ENCODE data around the gene CRELD2.
A peak's percentile ranks its signal among the peaks of the same experiment; 100 is the strongest.

The CRELD2 gene, protein sequence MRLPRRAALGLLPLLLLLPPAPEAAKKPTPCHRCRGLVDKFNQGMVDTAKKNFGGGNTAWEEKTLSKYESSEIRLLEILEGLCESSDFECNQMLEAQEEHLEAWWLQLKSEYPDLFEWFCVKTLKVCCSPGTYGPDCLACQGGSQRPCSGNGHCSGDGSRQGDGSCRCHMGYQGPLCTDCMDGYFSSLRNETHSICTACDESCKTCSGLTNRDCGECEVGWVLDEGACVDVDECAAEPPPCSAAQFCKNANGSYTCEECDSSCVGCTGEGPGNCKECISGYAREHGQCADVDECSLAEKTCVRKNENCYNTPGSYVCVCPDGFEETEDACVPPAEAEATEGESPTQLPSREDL

DNA sequence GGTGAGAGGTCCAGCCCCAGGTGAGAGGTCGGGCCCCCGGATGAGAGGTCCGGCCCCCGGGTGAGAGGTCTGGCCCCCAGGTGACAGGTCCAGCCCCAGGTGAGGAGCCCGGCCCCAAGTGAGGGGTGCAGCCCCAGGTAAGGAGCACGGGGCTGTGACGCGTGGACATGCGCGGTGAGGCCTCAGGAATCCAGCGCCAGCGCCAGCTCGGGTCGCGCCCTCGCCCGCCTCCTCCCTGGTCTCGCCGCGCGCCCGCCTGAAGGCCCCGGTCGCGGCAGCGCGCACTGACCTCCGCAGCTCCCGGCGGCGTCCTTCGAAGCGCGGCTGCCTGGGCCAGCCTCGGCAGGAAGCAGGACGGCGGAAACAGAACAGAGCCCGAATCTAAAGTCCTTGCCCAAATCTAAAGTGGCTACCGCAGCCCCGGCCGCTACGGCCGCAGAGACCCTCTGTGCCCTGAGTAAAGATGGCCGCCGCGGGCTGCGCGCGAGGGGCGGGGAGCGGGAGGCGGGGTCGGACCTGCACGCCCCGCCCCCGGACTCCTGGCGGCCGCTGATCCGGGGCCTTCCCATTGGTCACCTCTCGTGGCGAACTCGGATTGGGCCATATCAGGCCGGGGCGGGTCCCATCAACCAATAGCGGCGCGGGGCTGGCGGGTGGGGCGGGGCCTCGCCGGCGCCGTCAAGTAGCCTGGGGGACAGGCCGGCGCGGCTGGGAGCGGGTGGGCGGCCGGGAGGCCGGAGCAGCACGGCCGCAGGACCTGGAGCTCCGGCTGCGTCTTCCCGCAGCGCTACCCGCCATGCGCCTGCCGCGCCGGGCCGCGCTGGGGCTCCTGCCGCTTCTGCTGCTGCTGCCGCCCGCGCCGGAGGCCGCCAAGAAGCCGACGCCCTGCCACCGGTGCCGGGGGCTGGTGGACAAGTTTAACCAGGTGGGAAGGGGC lies at the start of gene CRELD2, which contains the start of gene ALG12:
Gene CRELD2, plus strand, starts transcription at position 661 of the 937 bp plus-strand sequence. Its CDS starts 136 bp downstream, at position 797.
Gene ALG12, minus strand, starts transcription at position 465 of the 937 bp plus-strand sequence. CDS start 4,673 bp downstream, outside the sequence.
- H3K36me3 ChIP-seq (ENCODE audit: control insufficient read depth, insufficient read depth, low read length): peaks cover 9% of the 10 kb centered on the region

DNA sequence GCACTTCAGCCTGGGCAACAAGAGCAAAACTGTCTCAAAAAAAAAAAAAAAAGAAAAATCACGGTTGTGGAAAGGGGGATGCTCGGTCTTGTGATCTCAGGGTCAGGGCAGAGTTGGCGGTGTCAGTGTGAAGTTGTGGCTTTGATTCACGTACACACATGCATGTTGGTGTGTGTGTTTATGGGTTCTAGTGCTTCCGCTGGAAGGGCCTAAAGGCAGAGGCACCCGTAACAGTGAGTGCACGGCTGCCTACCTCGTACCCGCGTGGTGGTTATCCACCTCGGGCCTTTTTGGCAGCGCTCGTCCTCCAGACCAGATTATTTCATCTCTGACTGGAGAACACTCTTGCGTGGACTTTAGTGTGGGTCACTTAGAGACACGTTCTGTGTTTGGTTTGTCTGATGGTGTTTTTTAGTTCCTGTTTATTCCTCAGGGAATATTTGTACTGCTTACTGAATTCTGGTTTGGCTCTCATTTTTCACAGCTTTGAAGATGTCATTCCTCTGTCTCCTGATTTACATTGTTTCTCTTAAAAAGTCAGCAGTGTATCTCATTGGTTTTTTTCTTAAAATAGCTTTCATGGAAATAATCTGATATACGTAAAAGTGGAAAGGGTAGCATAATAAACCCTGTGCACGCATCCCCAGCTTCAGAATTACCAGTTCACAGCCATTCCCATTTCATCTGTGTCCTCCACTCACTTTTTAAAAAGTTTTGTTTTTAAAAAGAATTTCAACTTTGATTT lies 49.2 kb upstream of the CRELD2 start:
- peaks cover 2% of the 10 kb centered on the region for H3K36me3 ChIP-seq (ENCODE audit: control insufficient read depth, insufficient read depth, low read length)
- peaks cover 4% of the 10 kb centered on the region for H3K9me3 ChIP-seq (ENCODE audit: control insufficient read depth, insufficient read depth, low read length)
- H3K4me3 ChIP-seq (ENCODE audit: low read depth, low read length): no peak overlapping the region
- no peak overlapping the region for H3K9ac ChIP-seq (ENCODE audit: low read depth, low read length)
- no peaks in the 10 kb centered on the region for H3K27me3 ChIP-seq (ENCODE audit: control insufficient read depth, insufficient read depth, low read length)
- H3K4me1 ChIP-seq (ENCODE audit: control insufficient read depth, insufficient read depth, low read length): no peaks in the 10 kb centered on the region

More for the DNA sequence above, at the start of gene CRELD2, which contains the start of gene ALG12:
- peak within 1 kb of the TSS; percentile 90 for H3K9ac ChIP-seq (ENCODE audit: low read depth, low read length)
- H3K4me3 ChIP-seq (ENCODE audit: low read depth, low read length): peak within 1 kb of the TSS; percentile 71
- no peaks in the 10 kb centered on the region for H3K4me1 ChIP-seq (ENCODE audit: control insufficient read depth, insufficient read depth, low read length)
- no peaks in the 10 kb centered on the region for H3K27me3 ChIP-seq (ENCODE audit: control insufficient read depth, insufficient read depth, low read length)
- no peaks in the 10 kb centered on the region for H3K9me3 ChIP-seq (ENCODE audit: control insufficient read depth, insufficient read depth, low read length)

GRCh38 chr22:49869845-49870712 lies 48.4 kb upstream of the CRELD2 start:
- H3K9me3 ChIP-seq (ENCODE audit: control insufficient read depth, insufficient read depth, low read length): peaks cover 4% of the 10 kb centered on the region
- peaks cover 2% of the 10 kb centered on the region for H3K36me3 ChIP-seq (ENCODE audit: control insufficient read depth, insufficient read depth, low read length)
- H3K4me3 ChIP-seq (ENCODE audit: low read depth, low read length): no peak overlapping the region
- H3K4me1 ChIP-seq (ENCODE audit: control insufficient read depth, insufficient read depth, low read length): no peaks in the 10 kb centered on the region
- no peaks in the 10 kb centered on the region for H3K27me3 ChIP-seq (ENCODE audit: control insufficient read depth, insufficient read depth, low read length)
- no peak overlapping the region for H3K9ac ChIP-seq (ENCODE audit: low read depth, low read length)

DNA sequence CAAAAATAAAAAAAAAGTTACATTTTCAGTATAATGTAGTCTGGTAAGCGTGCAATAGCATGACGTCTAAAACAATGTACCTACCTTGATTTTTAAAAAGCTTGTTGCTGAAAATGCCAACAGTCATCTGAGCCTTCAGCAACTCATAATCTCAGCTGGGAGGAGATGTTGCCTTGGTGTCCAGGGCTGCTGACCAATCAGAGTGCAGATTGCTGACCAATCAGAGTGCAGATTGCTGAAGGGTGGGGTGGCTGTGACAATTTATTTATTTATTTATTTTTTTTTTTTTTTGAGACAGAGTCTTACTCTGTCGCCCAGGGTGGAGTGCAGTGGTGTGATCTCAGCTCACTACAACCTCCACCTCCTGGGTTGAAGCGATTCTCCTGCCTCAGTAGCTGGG lies 47.0 kb upstream of the CRELD2 start:
- Histone ChIP-seq H3K36me3 (ENCODE audit: control insufficient read depth, insufficient read depth, low read length) (peaks cover 2% of the 10 kb centered on the region), H3K4me1 (ENCODE audit: control insufficient read depth, insufficient read depth, low read length) (no peaks in the 10 kb centered on the region), H3K27me3 (ENCODE audit: control insufficient read depth, insufficient read depth, low read length) (no peaks in the 10 kb centered on the region), H3K4me3 (ENCODE audit: low read depth, low read length) (no peak overlapping the region), H3K9me3 (ENCODE audit: control insufficient read depth, insufficient read depth, low read length) (peaks cover 4% of the 10 kb centered on the region), H3K9ac (ENCODE audit: low read depth, low read length) (no peak overlapping the region)

GRCh38 chr22:49872347-49872746 lies 46.1 kb upstream of the CRELD2 start:
- Histone ChIP-seq H3K9ac (ENCODE audit: low read depth, low read length) (no peak overlapping the region), H3K27me3 (ENCODE audit: control insufficient read depth, insufficient read depth, low read length) (no peaks in the 10 kb centered on the region), H3K4me1 (ENCODE audit: control insufficient read depth, insufficient read depth, low read length) (no peaks in the 10 kb centered on the region), H3K9me3 (ENCODE audit: control insufficient read depth, insufficient read depth, low read length) (peaks cover 4% of the 10 kb centered on the region), H3K36me3 (ENCODE audit: control insufficient read depth, insufficient read depth, low read length) (peaks cover 2% of the 10 kb centered on the region), H3K4me3 (ENCODE audit: low read depth, low read length) (no peak overlapping the region)

DNA sequence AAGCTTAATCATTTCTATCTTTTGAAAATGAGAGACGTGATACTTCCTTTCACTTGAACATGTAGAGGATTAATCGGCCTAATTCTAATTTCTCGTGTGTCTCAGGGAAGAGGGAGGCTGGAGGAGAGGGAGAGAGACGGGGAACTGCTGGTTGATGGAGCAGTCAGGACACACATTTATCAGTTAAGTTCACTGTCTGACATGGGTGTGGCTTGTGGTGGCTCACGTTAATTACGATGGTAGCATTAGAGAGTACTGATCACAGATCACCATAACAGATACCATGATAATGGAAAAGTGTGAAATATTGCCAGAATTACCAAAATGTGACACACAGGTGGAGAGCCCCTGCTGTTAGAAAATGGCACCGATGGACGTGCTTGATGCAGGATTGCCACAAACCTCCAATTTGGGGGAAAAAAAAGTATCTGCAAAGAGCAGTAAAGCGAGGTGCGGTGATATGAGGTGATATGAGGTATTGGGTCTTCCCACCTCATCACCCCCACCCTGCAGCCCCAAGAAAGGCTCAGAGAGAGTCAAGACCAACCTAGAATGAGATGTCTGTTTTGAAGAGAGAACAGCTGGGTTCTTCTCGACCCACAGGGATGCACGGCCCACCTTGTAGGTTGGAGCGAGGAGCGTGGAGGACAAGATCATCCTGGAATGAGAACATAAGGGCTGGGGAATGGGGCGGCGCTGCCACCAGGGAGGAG lies 45.0 kb upstream of the CRELD2 start:
- Histone ChIP-seq H3K27me3 (ENCODE audit: control insufficient read depth, insufficient read depth, low read length) (no peaks in the 10 kb centered on the region), H3K4me3 (ENCODE audit: low read depth, low read length) (no peak overlapping the region), H3K9me3 (ENCODE audit: control insufficient read depth, insufficient read depth, low read length) (peaks cover 4% of the 10 kb centered on the region), H3K4me1 (ENCODE audit: control insufficient read depth, insufficient read depth, low read length) (no peaks in the 10 kb centered on the region), H3K36me3 (ENCODE audit: control insufficient read depth, insufficient read depth, low read length) (no peaks in the 10 kb centered on the region), H3K9ac (ENCODE audit: low read depth, low read length) (no peak overlapping the region)

- H3K36me3 ChIP-seq (ENCODE audit: control insufficient read depth, insufficient read depth, low read length): no peaks in the 10 kb centered on the region
- no peaks in the 10 kb centered on the region for H3K9me3 ChIP-seq (ENCODE audit: control insufficient read depth, insufficient read depth, low read length)
- no peaks in the 10 kb centered on the region for H3K4me1 ChIP-seq (ENCODE audit: control insufficient read depth, insufficient read depth, low read length)
- no peak overlapping the region for H3K4me3 ChIP-seq (ENCODE audit: low read depth, low read length)
- no peak overlapping the region for H3K9ac ChIP-seq (ENCODE audit: low read depth, low read length)
- H3K27me3 ChIP-seq (ENCODE audit: control insufficient read depth, insufficient read depth, low read length): no peaks in the 10 kb centered on the region
Observed at GRCh38 chr22:49877642-49878041, 40.8 kb upstream of the CRELD2 start.

- H3K9me3 ChIP-seq (ENCODE audit: control insufficient read depth, insufficient read depth, low read length): no peaks in the 10 kb centered on the region
- H3K4me1 ChIP-seq (ENCODE audit: control insufficient read depth, insufficient read depth, low read length): no peaks in the 10 kb centered on the region
- no peak overlapping the region for H3K4me3 ChIP-seq (ENCODE audit: low read depth, low read length)
- H3K36me3 ChIP-seq (ENCODE audit: control insufficient read depth, insufficient read depth, low read length): no peaks in the 10 kb centered on the region
- H3K9ac ChIP-seq (ENCODE audit: low read depth, low read length): no peak overlapping the region
- H3K27me3 ChIP-seq (ENCODE audit: control insufficient read depth, insufficient read depth, low read length): no peaks in the 10 kb centered on the region
Observed at GRCh38 chr22:49878206-49878605, 40.2 kb upstream of the CRELD2 start.

- Histone ChIP-seq H3K27me3 (ENCODE audit: control insufficient read depth, insufficient read depth, low read length) (no peaks in the 10 kb centered on the region), H3K36me3 (ENCODE audit: control insufficient read depth, insufficient read depth, low read length) (peaks cover 8% of the 10 kb centered on the region), H3K4me3 (ENCODE audit: low read depth, low read length) (no peak overlapping the region), H3K9me3 (ENCODE audit: control insufficient read depth, insufficient read depth, low read length) (no peaks in the 10 kb centered on the region), H3K4me1 (ENCODE audit: control insufficient read depth, insufficient read depth, low read length) (no peaks in the 10 kb centered on the region), H3K9ac (ENCODE audit: low read depth, low read length) (peak overlapping the region; percentile 24)
Observed at GRCh38 chr22:49879871-49880270, 38.6 kb upstream of the CRELD2 start.

- Histone ChIP-seq H3K4me1 (ENCODE audit: control insufficient read depth, insufficient read depth, low read length) (no peaks in the 10 kb centered on the region), H3K27me3 (ENCODE audit: control insufficient read depth, insufficient read depth, low read length) (no peaks in the 10 kb centered on the region), H3K9ac (ENCODE audit: low read depth, low read length) (peak overlapping the region; percentile 24), H3K9me3 (ENCODE audit: control insufficient read depth, insufficient read depth, low read length) (no peaks in the 10 kb centered on the region), H3K4me3 (ENCODE audit: low read depth, low read length) (no peak overlapping the region), H3K36me3 (ENCODE audit: control insufficient read depth, insufficient read depth, low read length) (peaks cover 8% of the 10 kb centered on the region)
Observed at GRCh38 chr22:49880281-49880680, 38.2 kb upstream of the CRELD2 start.
